SK-N-SH treated with all-trans-retinoic acid at 6 μM for 48 hours (cell line): ENCODE data around the gene BEGAIN.

Source experiments
- ARNTL ChIP-seq: fragments of 450-650 bp; formaldehyde crosslinking; IDR thresholded peaks from 2 replicates; pipeline ENCODE4 v1.5.0; 2020; ENCODE audit warnings: low read depth, mild to moderate bottlenecking, moderate library complexity, borderline replicate concordance
- POU6F1 ChIP-seq: fragments of 250-450 bp; sonication (Bioruptor Pico); IDR thresholded peaks from 2 replicates; pipeline ENCODE4 v1.8.0; 2021; ENCODE audit warnings: low read depth, mild to moderate bottlenecking, moderate library complexity, borderline replicate concordance
- RARB ChIP-seq: fragments of 250-450 bp; sonication (Bioruptor Pico); IDR thresholded peaks from 2 replicates; pipeline ENCODE4 v1.8.0; 2021; ENCODE audit warnings: mild to moderate bottlenecking, moderate library complexity
- SNAI2 ChIP-seq: fragments of 250-450 bp; sonication (Bioruptor Pico); IDR thresholded peaks from 2 replicates; pipeline ENCODE4 v1.5.0; 2020; ENCODE audit warnings: mild to moderate bottlenecking, moderate library complexity
- TOX ChIP-seq: fragments of 250-450 bp; sonication (Bioruptor Pico); IDR thresholded peaks from 2 replicates; pipeline ENCODE4 v1.8.0; 2021; ENCODE audit warnings: mild to moderate bottlenecking, moderate library complexity, borderline replicate concordance
- ZNF565 ChIP-seq: fragments of 450-650 bp; formaldehyde crosslinking; conservative IDR thresholded peaks from 2 replicates; pipeline ENCODE4 v1.5.0; 2020; ENCODE audit warnings: low read depth, mild to moderate bottlenecking, moderate library complexity

- TF ChIP-seq POU6F1 (CRISPR knock-in tag) (no peak), ZNF565 (CRISPR knock-in tag) (no peak), RARB (no peak), SNAI2 (no peak), TOX (CRISPR knock-in tag) (no peak), ARNTL (CRISPR knock-in tag) (no peak)
Measured at GRCh38 chr14:100606687-100607610, 19.7 kb upstream of the BEGAIN start.
